ENCODE measurements around the gene HK1. TPM values are rescaled to one million over a fixed set of nuclear protein-coding genes. Genes with fewer than 3 reads are reported as not detected.

HK1 gene
- total RNA-seq, 1 donor from 2014 or later, result 84.0 TPM

DNA sequence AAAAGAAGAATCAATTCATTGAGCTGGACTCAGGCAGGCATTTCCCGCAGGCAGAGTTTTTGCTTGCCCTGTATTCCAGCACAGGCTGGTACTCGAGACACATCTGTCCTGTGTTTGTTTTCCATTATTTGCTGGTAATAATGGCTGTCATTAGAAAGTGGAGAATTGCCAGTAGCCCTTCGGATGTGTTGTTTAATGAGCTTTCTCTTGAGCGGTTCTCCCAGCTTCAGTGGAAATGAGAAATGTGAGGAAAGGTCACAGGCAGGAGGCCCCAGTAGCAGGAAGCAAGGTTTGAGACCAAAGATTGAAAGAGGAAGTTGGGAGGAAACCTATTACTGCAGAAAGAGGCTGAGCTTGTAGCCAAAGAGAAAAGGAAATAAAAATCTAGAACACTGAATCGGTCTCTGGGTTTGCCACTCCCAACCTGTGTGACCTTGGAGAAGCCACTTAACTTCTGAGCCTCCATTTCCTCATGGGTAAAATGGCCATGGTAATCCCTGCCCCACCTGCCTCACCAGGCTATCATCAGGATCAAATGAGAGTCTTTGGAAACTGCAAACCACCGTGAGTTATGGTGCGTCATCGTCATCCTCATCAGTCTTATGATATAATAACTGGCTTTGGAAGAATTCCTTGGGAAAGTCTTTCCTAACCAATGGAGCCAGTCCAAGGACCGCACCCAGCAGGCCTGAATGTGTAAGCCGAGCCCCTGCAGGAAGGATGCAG, 70.7 kb downstream of the HK1 start:
- H3K27me3 ChIP-seq, result no peaks in the 10 kb centered on the region
- H3K36me3 ChIP-seq, result peaks cover 19% of the 10 kb centered on the region
- H3K9me3 ChIP-seq, result no peaks in the 10 kb centered on the region
- DNase-seq (no peak), ATAC-seq (peak; percentile 74)
- intact Hi-C loops (cut with DNase I), result no loop called here
- peaks cover 47% of the 10 kb centered on the region for H3K4me1 ChIP-seq
- no peak overlapping the region for H3K4me3 ChIP-seq
- H3K27ac ChIP-seq, result peak overlapping the region; percentile 15
- TF ChIP-seq, protein P1, sequence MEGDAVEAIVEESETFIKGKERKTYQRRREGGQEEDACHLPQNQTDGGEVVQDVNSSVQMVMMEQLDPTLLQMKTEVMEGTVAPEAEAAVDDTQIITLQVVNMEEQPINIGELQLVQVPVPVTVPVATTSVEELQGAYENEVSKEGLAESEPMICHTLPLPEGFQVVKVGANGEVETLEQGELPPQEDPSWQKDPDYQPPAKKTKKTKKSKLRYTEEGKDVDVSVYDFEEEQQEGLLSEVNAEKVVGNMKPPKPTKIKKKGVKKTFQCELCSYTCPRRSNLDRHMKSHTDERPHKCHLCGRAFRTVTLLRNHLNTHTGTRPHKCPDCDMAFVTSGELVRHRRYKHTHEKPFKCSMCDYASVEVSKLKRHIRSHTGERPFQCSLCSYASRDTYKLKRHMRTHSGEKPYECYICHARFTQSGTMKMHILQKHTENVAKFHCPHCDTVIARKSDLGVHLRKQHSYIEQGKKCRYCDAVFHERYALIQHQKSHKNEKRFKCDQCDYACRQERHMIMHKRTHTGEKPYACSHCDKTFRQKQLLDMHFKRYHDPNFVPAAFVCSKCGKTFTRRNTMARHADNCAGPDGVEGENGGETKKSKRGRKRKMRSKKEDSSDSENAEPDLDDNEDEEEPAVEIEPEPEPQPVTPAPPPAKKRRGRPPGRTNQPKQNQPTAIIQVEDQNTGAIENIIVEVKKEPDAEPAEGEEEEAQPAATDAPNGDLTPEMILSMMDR (IDR thresholded peaks at IDR 0.05), result no peak

GRCh38 chr10:69349542-69349888, 71.2 kb downstream of the HK1 start:
- Histone ChIP-seq H3K4me1 (peaks cover 46% of the 10 kb centered on the region), H3K27ac (peak overlapping the region; percentile 15)
- ATAC-seq, result no peak

DNA sequence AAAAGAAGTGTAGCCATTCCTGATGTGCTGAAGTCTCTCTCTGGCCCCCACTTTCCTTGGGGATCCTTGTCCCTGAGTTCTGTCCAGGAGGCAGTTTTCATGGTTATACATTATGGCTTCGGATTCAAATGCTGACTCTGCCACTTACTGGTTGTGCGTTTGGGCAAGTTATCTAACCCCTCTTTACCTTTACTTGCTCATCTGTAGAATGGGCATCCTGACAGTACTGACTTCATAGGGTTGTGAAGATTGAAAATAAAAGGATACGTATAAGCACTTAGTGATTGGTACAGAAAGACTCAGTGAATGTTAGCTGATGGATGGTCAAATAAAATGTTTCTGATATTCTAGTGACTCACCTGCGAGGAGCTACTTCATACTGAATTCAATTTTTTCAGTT, 73.3 kb downstream of the HK1 start:
- no peak for ATAC-seq
- Histone ChIP-seq H3K4me3 (no peak overlapping the region), H3K36me3 (peaks cover 7% of the 10 kb centered on the region), H3K4me1 (peaks cover 25% of the 10 kb centered on the region), H3K27me3 (no peaks in the 10 kb centered on the region), H3K9me3 (no peaks in the 10 kb centered on the region), H3K27ac (no peak overlapping the region)
- TF ChIP-seq, protein P1 (IDR thresholded peaks at IDR 0.05), result no peak
- DNase-seq, result no peak
- intact Hi-C loops (cut with DNase I), result no loop called here

More at GRCh38 chr10:69349542-69349888, 71.2 kb downstream of the HK1 start:
- no peak for DNase-seq
- Histone ChIP-seq H3K36me3 (peaks cover 14% of the 10 kb centered on the region), H3K9me3 (no peaks in the 10 kb centered on the region), H3K4me3 (no peak overlapping the region), H3K27me3 (no peaks in the 10 kb centered on the region)
- intact Hi-C loops (cut with DNase I), result no loop called here
- TF ChIP-seq, protein P1 (IDR thresholded peaks at IDR 0.05), result no peak

DNA sequence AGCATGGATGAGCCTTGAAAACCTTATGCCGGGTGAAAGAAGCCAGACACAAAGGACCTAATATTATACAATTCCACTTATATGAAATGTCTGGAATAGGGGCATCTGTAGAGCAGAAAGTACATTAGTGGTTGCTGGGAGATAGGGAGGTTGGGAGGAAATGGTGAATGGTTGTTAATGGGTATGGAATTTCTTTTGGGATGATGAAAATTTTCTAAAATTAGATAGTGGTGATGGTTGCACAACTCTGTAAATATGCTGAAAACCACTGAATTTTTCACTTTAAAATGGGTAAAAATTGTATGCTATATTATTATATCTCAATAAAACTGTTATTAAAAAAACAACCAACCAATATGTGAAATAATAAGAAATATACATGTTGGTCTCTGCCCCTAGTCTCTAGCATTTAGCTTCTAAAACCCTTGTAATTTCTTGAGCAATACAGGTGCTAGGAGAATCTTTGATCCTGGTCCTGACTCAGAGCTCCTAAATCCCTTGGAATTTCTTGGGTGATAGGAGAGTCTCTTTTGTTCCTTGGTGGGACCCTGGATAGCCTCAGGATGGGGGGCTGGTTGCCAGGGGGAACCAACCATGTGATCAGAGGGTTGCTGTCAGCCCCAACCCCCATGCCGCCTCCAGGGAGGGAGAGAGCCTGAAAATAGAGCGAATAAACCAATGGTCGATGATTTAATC, 74.4 kb downstream of the HK1 start:
- Histone ChIP-seq H3K4me3 (no peak overlapping the region), H3K27me3 (no peaks in the 10 kb centered on the region), H3K36me3 (peaks cover 4% of the 10 kb centered on the region), H3K27ac (no peak overlapping the region), H3K4me1 (peaks cover 18% of the 10 kb centered on the region), H3K9me3 (no peaks in the 10 kb centered on the region)
- ATAC-seq, result no peak
- intact Hi-C loops (cut with DNase I), result no loop called here
- TF ChIP-seq, protein P1 (IDR thresholded peaks at IDR 0.05), result no peak
- no peak for DNase-seq

DNA sequence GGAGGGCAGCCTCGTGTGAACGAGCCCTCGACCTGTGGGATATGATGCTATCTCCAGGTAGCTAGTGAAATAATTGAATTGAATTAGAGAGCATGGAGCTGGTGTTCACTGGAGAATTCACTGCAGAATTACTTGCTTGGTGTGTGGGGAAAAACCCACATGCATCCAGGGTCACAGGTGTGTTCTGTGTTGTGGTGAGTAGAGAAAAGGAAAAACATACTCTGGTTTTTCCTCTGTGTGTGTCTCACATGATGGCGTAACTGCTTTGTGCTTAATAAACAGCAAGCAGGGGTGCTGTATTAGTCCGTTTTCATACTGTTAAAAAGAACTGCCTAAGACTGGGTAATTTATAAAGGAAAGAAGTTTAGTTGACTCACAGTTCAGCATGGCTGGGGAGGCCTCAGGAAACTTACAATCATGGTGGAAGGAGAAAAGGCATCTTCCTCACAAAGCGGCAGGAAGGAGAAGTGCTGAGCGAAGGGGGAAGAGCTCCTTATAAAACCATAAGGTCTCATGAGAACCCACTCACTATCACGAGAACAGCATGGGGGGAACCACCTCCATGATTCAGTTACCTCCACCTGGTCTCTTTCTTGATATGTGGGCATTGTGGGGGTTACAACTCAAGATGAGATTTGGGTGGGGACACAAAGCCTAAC, 75.8 kb downstream of the HK1 start:
- intact Hi-C loops (cut with DNase I), result no loop called here
- no peak overlapping the region for H3K4me3 ChIP-seq
- peaks cover 9% of the 10 kb centered on the region for H3K4me1 ChIP-seq
- TF ChIP-seq, protein P1 (IDR thresholded peaks at IDR 0.05), result no peak
- no peaks in the 10 kb centered on the region for H3K27me3 ChIP-seq
- H3K36me3 ChIP-seq, result no peaks in the 10 kb centered on the region
- DNase-seq, result no peak
- no peaks in the 10 kb centered on the region for H3K9me3 ChIP-seq
- no peak for ATAC-seq
- H3K27ac ChIP-seq, result no peak overlapping the region

Data from upper lobe of right lung (tissue), 1 donor.